GM12892 (cell line): ENCODE results near the gene PPP1R9A.

Source experiments
- POLR2A ChIP-seq: IDR thresholded peaks from 2 replicates; pipeline ENCODE4 v1.6.1; 2011; ENCODE audit warnings: low read depth, low read length, control low read depth
- POLR2AphosphoS5 ChIP-seq: IDR thresholded peaks from 2 replicates; pipeline ENCODE4 v1.6.1; 2011; ENCODE audit warnings: low read depth, low read length, control low read depth
- TAF1 ChIP-seq: IDR thresholded peaks from 2 replicates; pipeline ENCODE4 v1.6.1; 2011; ENCODE audit warnings: low read depth, mild to moderate bottlenecking, control low read depth, low read length, borderline replicate concordance

DNA sequence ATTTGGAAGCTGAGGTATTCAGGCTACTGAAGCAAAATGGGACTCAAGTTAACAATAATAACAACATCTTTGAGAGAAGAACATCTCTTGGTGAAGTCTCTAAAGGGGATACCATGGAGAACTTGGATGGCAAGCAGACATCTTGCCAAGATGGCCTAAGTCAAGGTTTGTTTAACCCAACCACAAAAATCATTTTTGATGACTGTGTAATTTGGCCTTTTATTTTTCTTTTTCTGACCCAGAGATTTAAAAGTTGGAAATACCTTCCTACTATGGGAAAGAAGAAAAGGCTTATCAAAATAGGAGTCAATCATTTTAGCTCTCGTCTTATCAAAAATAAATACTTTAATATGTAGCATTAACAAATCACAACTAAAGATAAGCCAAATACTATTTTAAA is 344.6 kb downstream of the PPP1R9A start:
- TF ChIP-seq POLR2A (no peak), POLR2AphosphoS5 (no peak), TAF1 (no peak)
